T-helper 2 cell (primary cell): ENCODE measurements around the gene CEP43.

Experiments used
- DNase-seq, 5 experiments: peaks; one replicate each; pipeline versions ENCODE4 v3.0.0 to v3.0.0-alpha.2; 2012 to 2022
- total RNA-seq, 2 donors: gene quantifications; one replicate each; lab custom pipeline; 2026; lab: John Stamatoyannopoulos, UW

Gene CEP43, protein sequence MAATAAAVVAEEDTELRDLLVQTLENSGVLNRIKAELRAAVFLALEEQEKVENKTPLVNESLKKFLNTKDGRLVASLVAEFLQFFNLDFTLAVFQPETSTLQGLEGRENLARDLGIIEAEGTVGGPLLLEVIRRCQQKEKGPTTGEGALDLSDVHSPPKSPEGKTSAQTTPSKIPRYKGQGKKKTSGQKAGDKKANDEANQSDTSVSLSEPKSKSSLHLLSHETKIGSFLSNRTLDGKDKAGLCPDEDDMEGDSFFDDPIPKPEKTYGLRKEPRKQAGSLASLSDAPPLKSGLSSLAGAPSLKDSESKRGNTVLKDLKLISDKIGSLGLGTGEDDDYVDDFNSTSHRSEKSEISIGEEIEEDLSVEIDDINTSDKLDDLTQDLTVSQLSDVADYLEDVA
- 18.3 to 19.0 reads per million in 2 donors for total RNA-seq

DNA sequence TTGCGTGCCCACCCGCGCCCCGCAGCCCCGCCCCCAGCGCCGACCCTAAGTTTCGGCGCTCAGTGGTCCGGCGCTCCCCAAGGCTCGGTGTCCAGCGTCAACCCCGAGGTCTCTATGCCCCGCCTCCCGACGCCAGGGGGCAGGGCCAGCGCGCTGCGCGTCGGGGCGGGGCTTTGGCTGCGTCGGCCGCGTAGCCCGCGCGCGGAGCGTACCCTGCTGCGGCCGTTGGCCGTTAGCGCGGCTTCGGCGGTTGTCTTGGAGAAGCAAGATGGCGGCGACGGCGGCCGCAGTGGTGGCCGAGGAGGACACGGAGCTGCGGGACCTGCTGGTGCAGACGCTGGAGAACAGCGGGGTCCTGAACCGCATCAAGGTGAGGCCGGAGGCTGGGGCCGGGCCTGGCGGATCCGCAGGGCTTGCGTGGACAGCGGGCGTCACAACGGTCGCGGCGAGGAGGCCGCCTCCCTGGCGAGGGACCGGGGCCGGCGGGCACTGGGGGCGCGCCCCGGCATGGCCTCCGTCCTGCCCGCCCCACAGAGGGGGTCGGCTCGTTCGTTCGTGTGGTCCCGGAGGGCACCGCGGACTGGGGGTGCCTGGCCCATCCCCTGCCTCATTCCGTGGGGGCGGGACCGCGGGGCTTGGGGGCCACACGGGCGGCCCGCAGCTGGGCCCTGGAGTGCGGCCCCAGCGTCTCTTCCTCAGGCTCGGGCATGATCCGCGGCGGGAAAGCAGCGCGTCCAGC lies at the start of gene CEP43:
Gene CEP43 (plus strand): TSS at position 253 of the 739 bp plus-strand sequence. CDS start 16 bp downstream, at position 269.
- DNase-seq, result peak; percentile 75 to 94 (median 79)

DNA sequence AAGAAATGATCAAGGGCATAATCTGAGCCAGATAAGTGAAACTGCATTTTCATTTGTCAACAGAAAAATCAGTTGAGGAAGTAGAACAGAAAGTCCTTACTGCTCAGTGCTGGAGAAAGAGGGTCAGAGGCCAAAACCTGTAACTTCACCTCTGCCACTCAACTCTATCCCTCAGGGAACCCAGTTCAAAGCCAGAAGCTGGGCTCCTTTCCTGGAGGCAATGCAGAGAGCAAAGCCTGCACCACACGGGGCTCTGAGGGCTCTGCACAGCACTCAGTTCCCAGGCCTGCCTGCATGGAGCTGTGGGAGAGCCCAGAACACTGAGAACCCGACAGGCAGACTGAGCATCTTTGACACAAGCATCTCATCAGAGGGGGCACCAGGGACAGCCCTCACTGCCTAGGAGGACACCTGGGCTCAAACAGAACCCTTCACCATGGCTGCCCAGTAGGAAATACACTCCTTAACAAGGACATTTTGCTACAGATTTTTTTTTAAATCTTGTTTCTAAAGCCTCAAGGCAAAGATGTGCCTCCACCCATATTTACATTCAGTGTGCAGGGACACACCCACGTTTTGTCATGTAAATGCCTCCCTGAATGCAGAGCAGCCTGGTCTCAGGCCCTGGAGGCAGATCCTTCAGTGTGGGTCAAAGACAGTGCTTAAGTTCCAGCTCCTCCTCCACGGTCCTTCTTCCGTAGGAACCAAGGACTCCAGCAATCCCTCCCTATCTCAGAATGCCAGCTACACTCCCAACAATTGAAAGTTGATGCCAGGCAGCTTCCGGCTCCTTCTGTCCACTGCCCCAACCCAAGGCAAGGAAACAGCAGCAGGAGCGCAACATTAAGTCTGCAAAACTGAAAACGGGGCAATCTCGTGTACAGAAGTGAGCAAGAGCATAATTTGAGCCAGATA lies 49.4 kb upstream of the CEP43 start:
- peak in 1 of 5 experiments; percentile 68 for DNase-seq

DNA sequence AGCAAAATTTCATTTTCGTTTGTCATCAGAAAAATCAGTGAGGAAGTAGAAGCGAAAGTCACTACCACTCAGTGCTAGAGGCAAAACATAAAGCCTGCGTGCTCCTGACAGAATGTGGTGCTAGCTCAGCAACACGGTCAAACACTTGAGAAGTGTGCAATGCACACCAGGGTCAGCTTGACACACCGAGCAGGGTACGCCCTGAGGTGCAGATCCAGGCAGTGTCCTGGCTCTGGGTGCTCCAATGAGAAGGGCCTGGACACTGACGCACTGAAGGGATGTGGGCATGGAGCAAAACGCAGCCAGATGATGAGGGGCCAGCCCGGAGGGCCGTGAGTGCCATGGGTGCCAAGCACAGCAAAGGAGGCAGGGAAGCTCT lies 48.8 kb upstream of the CEP43 start:
- DNase-seq, result peak in 1 of 5 experiments; percentile 85

DNA sequence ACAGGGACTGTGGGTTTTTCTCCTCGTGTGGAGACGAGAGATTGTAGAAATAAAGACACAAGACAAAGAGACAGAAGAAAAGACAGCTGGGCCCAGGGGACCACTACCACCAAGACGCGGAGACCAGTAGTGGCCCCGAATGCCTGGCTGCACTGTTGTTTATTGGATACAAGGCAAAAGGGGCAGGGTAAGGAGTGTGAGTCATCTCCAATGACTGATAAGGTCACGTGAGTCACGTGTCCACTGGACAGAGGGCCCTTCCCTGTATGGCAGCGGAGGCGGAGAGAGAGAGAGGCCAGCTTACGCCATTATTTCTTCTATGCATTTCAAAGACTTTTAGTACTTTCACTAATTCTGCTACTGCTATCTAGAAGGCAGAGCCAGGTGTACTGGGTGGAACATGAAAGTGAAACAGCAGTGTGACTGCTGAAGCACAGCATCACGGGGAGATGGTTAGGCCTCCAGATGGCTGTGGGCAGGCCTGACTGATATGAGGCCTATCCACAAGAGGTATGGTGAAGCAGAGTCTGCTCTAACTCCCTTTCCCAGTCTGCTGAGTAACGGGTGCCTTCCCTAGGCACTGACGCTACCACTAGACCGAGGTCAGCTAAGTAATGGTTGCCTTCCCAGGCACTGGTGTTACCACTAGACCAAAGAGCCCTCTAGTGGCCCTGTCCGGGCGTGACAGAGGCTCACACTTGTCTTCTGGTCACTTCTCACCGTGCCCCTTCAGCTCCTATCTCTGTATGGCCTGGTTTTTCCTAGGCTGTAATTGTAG lies 48.1 kb upstream of the CEP43 start:
- peak in 4 of 5 experiments; percentile 60 to 95 (median 68) for DNase-seq

DNA sequence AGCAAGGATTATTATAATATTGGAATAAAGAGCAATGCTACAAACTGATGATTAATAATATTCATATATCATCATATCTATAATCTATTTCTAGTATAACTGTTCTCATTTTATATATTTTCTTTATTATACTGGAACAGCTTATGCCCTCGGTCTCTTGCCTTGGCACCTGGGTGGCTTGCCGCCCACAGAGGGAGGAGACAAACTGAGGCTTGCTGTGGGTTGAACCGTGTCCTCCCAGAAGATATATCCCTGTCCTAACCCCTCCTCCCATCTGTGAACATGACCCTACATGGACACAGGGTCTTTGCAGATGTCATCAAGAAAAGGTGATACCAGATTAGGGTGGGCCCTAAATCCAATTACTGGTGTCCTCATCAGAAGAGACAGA lies 47.5 kb upstream of the CEP43 start:
- no peak for DNase-seq

DNA sequence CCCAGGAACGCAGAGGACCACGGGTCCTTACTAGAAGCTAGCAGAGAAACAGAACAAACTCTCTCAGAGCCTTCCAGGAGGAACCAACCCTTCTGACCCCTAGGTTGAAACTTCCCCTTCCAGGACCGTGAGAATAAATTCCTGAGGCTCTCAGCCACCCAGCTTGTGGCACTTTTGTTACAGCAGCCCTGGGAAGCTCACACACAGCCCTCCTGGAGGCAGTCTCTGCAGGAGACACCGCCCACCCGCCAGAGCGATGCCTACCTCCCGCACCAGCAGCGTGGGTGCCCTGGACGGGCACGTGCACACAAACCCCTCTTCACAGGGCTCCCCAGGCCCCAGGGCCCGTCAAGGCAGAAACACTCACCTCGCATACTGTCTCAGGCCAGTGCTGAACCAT lies 47.1 kb upstream of the CEP43 start:
- DNase-seq, result peak in 1 of 5 experiments; percentile 34

DNA sequence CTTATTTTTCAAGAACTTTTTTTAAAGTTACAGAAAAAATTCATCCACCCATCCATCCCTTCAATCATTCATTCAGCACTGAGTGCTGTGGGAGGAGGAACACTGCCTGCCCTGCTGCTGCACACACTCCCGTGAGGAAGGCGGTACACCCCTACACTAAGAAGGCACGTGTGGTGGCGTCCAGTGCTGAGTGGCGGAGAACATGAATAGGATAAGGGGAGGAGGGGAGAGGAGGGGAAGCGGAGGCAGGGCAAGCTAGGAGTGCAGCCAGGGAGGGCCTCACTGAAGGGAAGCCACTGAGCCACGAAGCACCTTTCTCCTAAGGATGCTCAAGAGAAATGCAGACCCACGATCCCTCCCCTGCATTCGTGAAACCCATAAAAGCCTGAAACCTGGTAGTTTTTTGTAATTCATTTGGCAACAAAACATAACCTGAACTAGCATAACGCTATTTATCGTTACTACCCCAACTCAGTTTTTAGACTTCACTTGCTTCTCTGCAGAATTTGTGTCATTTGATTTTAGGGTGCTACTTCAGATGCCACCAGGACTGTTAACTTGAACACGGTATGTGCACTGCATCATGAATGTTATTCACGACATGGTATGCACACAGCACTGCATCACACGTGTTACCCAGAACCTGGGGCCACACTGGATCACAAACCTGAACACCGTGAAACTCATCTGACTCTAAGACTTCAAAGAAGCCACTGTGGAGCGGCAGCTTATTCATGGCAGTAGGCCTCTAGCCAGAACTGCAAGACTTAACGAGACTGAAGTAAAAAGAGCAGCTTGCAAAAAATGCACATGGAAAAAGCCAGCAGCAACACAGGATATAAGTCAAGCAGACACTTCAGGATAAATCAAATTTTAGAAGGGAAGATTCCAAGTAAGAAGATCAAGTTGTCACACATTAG lies 46.4 kb upstream of the CEP43 start:
- DNase-seq, result peak in 1 of 5 experiments; percentile 52

DNA sequence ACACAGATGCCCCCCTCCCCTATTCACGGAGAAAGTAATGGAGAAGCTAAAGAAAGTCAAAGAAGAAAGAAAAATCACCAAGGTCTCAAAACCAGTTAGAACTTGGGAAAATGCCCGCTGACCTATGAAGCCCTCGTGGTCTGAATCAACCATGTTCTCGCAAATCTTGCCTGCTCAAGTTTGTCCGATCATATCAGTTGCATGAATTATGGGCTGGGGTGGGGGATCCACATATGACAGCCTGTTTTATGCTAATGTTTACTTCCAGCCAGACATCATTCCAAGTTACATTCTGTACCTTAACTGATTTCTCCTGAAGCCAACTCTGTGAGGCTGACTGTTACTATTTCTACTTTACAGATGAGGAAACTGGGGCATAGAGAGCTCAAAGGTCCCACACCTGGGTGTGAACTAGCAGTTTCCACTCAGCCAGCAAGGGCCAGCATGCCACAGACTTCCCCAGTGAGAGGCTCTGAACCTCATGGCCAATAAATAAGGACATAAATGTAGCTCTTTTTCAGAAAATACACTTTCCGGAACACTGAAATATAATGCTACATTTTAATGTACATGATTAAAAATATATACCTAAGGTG lies 45.0 kb upstream of the CEP43 start:
- DNase-seq, result peak in 1 of 5 experiments; percentile 15

DNA sequence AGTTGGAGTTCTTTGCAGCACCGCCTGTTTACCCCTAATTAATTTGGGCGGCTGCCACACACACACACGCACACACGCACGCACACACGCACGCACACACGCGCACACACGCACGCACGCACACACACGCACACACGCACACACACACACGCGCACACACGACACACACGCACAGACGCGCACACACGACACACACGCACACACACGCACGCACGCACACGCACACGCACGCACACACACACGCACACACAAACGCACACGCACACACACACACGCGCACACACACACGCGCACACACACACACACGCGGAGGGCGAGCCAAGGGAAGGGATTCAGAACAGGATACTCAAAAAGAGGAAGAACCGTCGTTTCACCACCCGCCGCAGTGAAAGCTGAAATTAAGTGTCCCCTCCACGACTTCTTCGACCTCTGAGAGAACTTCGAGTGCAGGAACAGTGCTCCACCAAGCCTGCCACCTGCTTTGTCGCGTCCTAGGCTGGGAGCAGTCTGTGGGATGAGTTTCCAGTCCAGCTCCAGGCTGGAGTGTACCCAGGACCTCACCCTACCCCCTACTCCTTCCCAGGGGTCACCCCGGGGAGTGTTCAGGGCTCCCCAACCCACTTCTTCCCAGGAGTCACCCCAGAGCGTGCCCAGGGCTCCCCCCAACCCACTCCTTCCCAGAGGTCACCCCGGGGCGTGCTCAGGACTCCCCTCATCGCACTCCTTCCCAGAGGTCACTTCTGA lies 43.9 kb upstream of the CEP43 start:
- peak in 2 of 5 experiments; percentile 21 to 88 for DNase-seq

DNA sequence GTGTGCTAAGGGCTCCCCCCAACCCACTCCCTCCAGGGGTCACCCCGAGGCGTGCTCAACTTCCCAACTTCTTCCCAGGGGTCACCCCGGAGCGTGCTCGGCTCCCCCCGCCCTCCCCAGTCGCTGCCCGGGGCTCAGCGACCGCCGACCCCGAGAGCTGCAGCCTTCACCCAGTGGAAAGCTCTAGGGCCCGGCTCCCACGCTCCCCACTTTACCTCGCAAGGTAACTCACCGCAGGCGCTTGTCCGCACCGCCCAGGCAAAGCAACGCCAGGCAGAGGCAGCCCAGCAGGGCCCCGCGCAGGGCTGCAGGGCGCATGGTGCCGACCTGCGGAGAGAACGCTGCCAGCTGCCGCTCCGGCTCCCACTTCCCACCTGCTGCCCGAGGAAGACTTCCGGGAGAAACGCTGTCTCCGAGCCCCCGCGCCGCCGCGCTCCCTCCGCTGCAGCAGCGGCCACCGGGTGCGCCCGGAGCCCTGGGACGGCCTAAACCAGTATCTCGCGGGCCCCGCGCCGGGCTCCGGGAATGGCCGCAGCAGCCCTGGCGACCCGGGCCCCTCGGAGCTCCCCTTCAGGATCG lies 43.2 kb upstream of the CEP43 start:
- peak in 2 of 5 experiments; percentile 20 to 57 for DNase-seq

DNA sequence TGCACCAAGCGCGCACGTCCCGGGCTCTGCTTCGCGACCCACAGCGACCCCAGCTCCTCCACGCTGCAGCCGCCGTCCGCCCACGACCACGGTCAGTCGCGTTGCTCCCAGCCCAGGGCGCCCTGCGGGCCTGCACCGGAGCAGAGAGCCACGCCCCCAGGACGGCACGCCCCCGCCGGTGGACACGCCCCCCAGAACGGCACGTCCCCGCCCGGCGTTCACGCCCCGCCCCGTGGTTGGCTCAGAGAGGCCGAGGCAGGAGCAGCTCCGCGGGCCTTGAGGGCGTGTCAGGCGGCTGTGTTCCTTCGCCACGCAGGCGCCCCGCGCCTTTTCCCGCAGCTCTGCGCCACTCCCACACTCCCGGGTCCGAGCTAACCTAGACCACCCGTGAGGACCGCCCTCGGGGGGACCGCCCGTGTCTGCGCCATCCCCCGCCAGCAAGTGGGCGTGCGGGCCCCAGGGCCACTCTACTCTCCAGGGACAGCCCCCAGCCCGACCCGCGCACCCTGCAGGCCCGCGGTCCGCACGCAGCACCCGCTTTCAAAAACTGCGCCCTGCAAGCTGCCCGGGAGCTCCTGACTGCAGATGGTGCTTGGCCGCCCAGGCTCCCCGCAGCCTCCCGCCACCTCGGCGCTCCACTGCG lies 42.6 kb upstream of the CEP43 start, which contains the start of gene RNASET2:
Gene RNASET2 (minus strand): TSS at position 107 of the 643 bp plus-strand sequence. CDS start 368 bp downstream, outside the sequence.
- DNase-seq, result peak; percentile 94 to 99 (median 98)

DNA sequence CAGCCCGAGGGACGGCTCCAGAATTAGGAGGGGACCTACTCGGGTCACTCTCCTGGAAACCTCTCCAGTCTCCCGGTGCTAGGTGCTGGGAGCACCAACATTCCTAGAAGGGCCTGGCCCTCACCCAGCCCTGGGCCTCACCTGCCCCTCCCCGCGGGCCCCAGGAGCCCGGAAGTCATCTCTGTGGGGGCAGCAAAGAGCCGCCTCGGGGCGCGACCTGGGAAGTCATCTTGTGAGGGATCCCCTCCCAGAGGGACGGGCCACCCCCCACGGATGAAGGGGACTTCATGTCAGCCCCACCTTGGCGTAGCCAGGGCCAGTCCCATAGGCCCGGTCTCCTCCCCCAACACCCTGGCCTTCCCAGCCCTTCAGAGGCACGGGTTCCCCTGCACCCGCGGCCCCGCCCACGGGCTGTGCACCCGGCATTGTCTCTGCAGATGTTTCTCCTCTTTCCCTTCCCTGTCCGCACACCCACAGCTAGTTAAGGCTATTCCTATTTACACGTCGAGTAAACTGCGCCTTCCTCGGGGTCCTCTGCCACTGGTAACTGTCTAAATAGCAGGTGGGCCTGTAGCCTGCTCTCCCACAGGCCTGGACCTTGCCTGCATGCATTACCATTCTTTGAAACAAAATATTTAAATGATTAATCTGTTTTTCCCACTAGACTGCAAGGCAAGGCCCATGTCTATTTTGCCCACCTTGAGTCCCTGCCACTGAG lies 42.0 kb upstream of the CEP43 start:
- DNase-seq, result peak in 4 of 5 experiments; percentile 31 to 73 (median 41)

DNA sequence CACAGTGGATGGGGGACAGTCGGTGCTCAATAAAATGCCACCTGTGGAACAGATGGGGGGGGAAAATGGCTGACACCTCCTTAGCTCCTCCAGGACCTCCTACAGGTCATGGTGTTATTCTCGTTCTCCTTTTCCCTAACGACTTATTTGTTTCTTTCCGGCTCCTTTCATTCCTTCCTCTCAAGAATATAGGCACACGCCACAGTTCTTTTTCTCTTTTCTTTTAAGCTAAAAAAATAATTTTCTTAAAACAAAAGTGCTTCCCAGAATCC lies 41.5 kb upstream of the CEP43 start:
- no peak for DNase-seq

DNA sequence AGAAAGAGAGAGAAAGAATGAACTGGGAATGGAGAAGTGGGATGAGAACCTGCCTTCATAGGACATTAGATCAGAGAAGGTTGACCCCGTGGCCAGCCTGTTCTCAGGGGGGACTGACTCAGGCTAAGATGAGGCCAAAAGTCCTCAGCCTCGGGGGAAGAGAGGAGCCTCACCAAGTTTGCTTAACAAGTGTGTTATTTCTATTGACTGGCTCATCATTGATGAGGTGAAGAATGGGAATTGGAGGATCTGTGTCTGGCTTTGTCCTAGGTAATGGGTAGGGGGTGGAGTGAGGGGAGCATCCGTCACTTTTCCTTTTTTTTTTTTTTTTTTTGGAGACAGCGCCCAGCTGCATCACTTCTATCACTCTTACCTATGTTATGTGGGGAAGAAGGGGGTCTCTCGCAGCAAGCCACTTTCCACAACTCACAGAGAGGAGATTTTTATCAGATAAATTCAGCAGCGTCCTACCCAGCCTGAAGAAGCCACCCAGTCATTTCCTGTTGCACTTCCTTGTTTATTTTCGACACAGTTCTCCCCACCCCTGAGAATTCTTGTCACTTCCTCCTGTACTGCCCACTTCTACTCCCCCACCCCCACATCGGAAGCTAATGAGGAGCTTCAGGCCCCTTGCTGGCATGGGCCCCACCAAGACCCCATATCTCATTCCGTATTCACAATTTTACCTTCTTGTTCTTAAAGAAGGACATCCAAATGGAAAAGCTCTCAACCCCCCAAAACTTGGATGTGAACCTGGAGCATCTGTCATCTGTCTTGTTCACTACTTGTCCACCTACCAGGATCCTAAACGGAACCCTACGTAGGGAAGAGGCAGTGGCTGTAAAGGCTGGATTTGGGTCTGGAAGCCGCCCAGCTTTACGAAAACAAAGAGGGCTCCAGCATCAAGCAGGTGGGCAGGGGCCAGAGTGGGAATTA lies 40.0 kb upstream of the CEP43 start:
- peak in 3 of 5 experiments; percentile 48 to 92 (median 63) for DNase-seq

DNA sequence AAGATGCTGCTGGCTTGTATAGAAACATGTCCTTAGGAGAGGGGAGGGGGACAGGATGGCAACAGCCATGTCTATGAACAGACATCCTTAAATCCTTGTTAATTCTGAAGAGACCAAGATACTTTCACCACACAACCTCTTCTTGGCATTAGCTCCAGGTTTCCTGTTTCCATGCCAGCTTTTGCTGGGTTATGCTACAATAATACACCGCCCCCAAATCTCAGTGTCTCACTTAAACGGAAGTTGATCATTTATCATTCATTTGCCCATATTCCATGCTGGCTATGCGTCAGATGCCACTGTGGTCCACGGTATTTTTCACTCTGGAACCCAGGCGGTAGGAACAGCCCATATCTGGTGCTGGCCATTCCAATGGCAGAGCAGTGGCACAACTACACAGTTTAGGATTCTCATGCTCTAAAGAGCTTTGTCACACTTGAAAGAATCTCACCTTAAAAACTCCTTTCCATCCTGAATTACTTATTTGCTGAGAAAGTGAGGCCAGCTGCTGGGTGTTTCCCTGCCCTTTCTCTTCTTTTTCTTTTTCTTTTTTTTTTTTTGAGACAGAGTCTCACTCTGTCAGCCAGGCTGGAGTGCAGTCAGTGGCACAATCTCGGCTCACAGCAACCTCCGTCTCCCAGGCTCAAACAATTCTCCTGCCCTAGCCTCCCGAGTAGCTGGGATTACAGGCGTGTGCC lies 39.1 kb upstream of the CEP43 start:
- DNase-seq, result no peak

DNA sequence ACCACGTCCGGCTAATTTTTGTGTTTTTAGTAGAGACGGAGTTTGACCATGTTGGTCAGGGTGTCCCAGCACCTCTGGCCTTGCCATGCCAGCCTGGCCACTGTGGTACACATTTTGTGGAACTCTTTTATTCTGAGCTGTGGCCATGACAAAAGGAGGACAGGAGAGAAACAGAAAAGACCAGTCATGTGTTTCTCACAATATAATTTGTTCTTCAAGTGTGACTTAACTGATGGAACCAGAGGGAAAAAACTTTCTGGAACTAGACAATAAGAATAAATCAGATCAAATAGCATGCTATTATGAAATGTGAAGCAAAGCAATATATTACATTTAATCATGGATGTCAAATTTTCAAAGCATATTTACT lies 38.6 kb upstream of the CEP43 start:
- DNase-seq, result no peak
